H9 (cell line): ENCODE results near the gene PIK3R5. TPM values are rescaled to one million over a fixed set of nuclear protein-coding genes. Genes with fewer than 3 reads are reported as not detected.

Experiments used
- DNase-seq: peaks from one replicate; pipeline ENCODE4 v3.0.0-alpha.2; 2017
- H2AFZ ChIP-seq: one replicate; pipeline ENCODE4 v1.6.1; 2013; ENCODE audit warnings: mild to moderate bottlenecking, low read length, control low read depth, moderate library complexity
- H2AK5ac ChIP-seq: 2 replicates; pipeline ENCODE4 v1.6.1; 2013; ENCODE audit warnings: low read length, control low read depth, mixed read lengths; ENCODE audit not compliant: insufficient read length
- H2BK120ac ChIP-seq: one replicate; pipeline ENCODE4 v1.6.1; 2013; ENCODE audit warnings: low read depth, mild to moderate bottlenecking, low read length, control low read depth, inconsistent platforms; ENCODE audit not compliant: poor library complexity, severe bottlenecking
- H2BK12ac ChIP-seq: 2 replicates; pipeline ENCODE4 v1.6.1; 2013; ENCODE audit warnings: low read length, control low read depth, mixed read lengths, low read depth; ENCODE audit not compliant: insufficient read length
- H2BK15ac ChIP-seq: 2 replicates; pipeline ENCODE4 v1.6.1; 2013; ENCODE audit warnings: low read depth, low read length, control low read depth
- H2BK20ac ChIP-seq: one replicate; pipeline ENCODE4 v1.6.1; 2013; ENCODE audit warnings: low read depth, mild to moderate bottlenecking, low read length, control low read depth, inconsistent platforms; ENCODE audit not compliant: poor library complexity, severe bottlenecking
- H2BK5ac ChIP-seq: 2 replicates; pipeline ENCODE4 v1.6.1; 2013; ENCODE audit warnings: low read length, control low read depth, mixed read lengths; ENCODE audit not compliant: insufficient read length
- H3K14ac ChIP-seq: 2 replicates; pipeline ENCODE4 v1.6.1; 2013; ENCODE audit warnings: low read length, control low read depth; ENCODE audit not compliant: insufficient read depth
- H3K18ac ChIP-seq: 2 replicates; pipeline ENCODE4 v1.6.1; 2013; ENCODE audit warnings: low read depth, mild to moderate bottlenecking, mixed read lengths, low read length, control low read depth; ENCODE audit not compliant: insufficient read length
- H3K23ac ChIP-seq: 2 replicates; pipeline ENCODE4 v1.6.1; 2013; ENCODE audit warnings: low read length, control low read depth, mixed read lengths, low read depth; ENCODE audit not compliant: insufficient read length
- H3K23me2 ChIP-seq: 2 replicates; pipeline ENCODE4 v1.6.1; 2013; ENCODE audit warnings: low read depth, mild to moderate bottlenecking, mixed read lengths, low read length, control low read depth; ENCODE audit not compliant: insufficient read length, poor library complexity, severe bottlenecking
- H3K27ac ChIP-seq: 2 replicates; pipeline ENCODE4 v1.5.1; 2013; ENCODE audit warnings: low read length, control low read depth, mixed read lengths, low read depth; ENCODE audit not compliant: insufficient read length
- H3K27me3 ChIP-seq: 2 replicates; pipeline ENCODE4 v1.6.1; 2013; ENCODE audit warnings: low read length, control low read depth, inconsistent platforms; ENCODE audit not compliant: insufficient read depth
- H3K4ac ChIP-seq: 2 replicates; pipeline ENCODE4 v1.6.1; 2013; ENCODE audit warnings: low read depth, mild to moderate bottlenecking, control low read depth, inconsistent platforms, low read length, moderate library complexity
- H3K4me1 ChIP-seq: 2 replicates; pipeline ENCODE4 v1.6.1; 2013; ENCODE audit warnings: low read length, control low read depth, inconsistent platforms; ENCODE audit not compliant: insufficient read depth
- H3K4me2 ChIP-seq: 2 replicates; pipeline ENCODE4 v1.6.1; 2013; ENCODE audit warnings: low read length, control low read depth, mixed read lengths; ENCODE audit not compliant: insufficient read length, insufficient read depth
- H3K56ac ChIP-seq: 2 replicates; pipeline ENCODE4 v1.6.1; 2013; ENCODE audit warnings: low read depth, mild to moderate bottlenecking, mixed read lengths, low read length, control low read depth; ENCODE audit not compliant: insufficient read length
- H3K79me1 ChIP-seq: 2 replicates; pipeline ENCODE4 v1.6.1; 2013; ENCODE audit warnings: low read depth, mild to moderate bottlenecking, moderate library complexity, low read length, control low read depth, inconsistent platforms; ENCODE audit not compliant: insufficient read depth, poor library complexity, severe bottlenecking
- H3K79me2 ChIP-seq: 2 replicates; pipeline ENCODE4 v1.6.1; 2013; ENCODE audit warnings: low read length, control low read depth, inconsistent platforms; ENCODE audit not compliant: insufficient read depth
- H3K9ac ChIP-seq: 2 replicates; pipeline ENCODE4 v1.6.1; 2013; ENCODE audit warnings: low read length, control low read depth, mixed read lengths; ENCODE audit not compliant: insufficient read length; ENCODE audit errors: extremely low read depth
- H3K9me3 ChIP-seq: one replicate; pipeline ENCODE4 v1.6.1; 2013; ENCODE audit warnings: low read depth, low read length, inconsistent platforms; ENCODE audit not compliant: control insufficient read depth
- H3T11ph ChIP-seq: one replicate; pipeline ENCODE4 v1.6.1; 2013; ENCODE audit warnings: mild to moderate bottlenecking, low read length, control low read depth, inconsistent platforms
- H4K20me1 ChIP-seq: one replicate; pipeline ENCODE4 v1.6.1; 2013; ENCODE audit not compliant: control insufficient read depth, insufficient read length, insufficient read depth
- H4K5ac ChIP-seq: 2 replicates; pipeline ENCODE4 v1.6.1; 2013; ENCODE audit warnings: low read depth, mild to moderate bottlenecking, mixed read lengths, low read length, control low read depth; ENCODE audit not compliant: insufficient read length
- H4K8ac ChIP-seq: replicated peaks from 2 replicates; pipeline ENCODE4 v1.6.1; 2013; ENCODE audit warnings: low read length, control low read depth, mixed read lengths, low read depth; ENCODE audit not compliant: insufficient read length
- H4K91ac ChIP-seq: 2 replicates; pipeline ENCODE4 v1.6.1; 2013; ENCODE audit warnings: low read depth, mild to moderate bottlenecking, moderate library complexity, mixed read lengths, low read length, control low read depth; ENCODE audit not compliant: insufficient read length
- H3K27ac Mint-ChIP-seq, 3 experiments: 2 replicates in 2 of 3; 3 replicates in 1 of 3; pipeline ENCODE4 v1.8.0; 2020 to 2021; ENCODE audit warnings: mixed read lengths in 3 of 3, mild to moderate bottlenecking in 1 of 3, moderate library complexity in 1 of 3
- H3K27me3 Mint-ChIP-seq: 2 replicates; pipeline ENCODE4 v1.8.0; 2021; ENCODE audit warnings: low read depth, mild to moderate bottlenecking, moderate library complexity, mixed read lengths
- H3K36me3 Mint-ChIP-seq, 3 experiments: 2 replicates in 2 of 3; 3 replicates in 1 of 3; pipeline ENCODE4 v1.8.0; 2020 to 2021; ENCODE audit warnings: low read depth in 3 of 3, mixed read lengths in 3 of 3; ENCODE audit not compliant: insufficient read depth in 1 of 3
- H3K4me1 Mint-ChIP-seq, 2 experiments: 2 replicates each; pipeline ENCODE4 v1.8.0; 2020; ENCODE audit warnings: mixed read lengths in 2 of 2
- H3K4me3 Mint-ChIP-seq, 2 experiments: 2 replicates in 1 of 2; 3 replicates in 1 of 2; pipeline ENCODE4 v1.8.0; 2020 to 2021; ENCODE audit warnings: mild to moderate bottlenecking in 2 of 2, mixed read lengths in 2 of 2, moderate library complexity in 1 of 2
- H3K9me3 Mint-ChIP-seq, 2 experiments: 2 replicates in 1 of 2; 3 replicates in 1 of 2; pipeline ENCODE4 v1.8.0; 2020; ENCODE audit warnings: mild to moderate bottlenecking in 2 of 2, mixed read lengths in 2 of 2, moderate library complexity in 1 of 2
- CTCF ChIP-seq: fragments of 200-600 bp; sonication (generic); conservative IDR thresholded peaks from 3 replicates; pipeline ENCODE4 v1.8.0; 2021; ENCODE audit warnings: antibody characterized with exemption, mild to moderate bottlenecking
- WGBS: extraction: QIAGEN DNeasy Blood & Tissue Kit; methylation state at CpG from one replicate; pipeline ENCODE4 v1.1.7; 2013; ENCODE audit warnings: missing lambda C conversion rate, low lambda C conversion rate, mixed read lengths; ENCODE audit not compliant: insufficient read length; ENCODE audit errors: extremely low coverage; 5-methylcytosine and 5-hydroxymethylcytosine counted together
- total RNA-seq: library from RNA; stranded (reverse); gene quantifications from 2 replicates; pipeline ENCODE4 v1.2.1, GENCODE V29; 2021

Gene PIK3R5
- total RNA-seq, 1 experiment from 2014 or later = 1.4 TPM

GRCh38 chr17:9007052-9007714, 41.7 kb upstream of the PIK3R5 start:
- H3K4me3 Mint-ChIP-seq = no peak overlapping the region
- H3K4me2 ChIP-seq = no peak overlapping the region
- H2BK12ac ChIP-seq = no peak overlapping the region
- H2AFZ ChIP-seq = no peak overlapping the region
- no peak overlapping the region for H3K56ac ChIP-seq
- H2BK20ac ChIP-seq = no peak overlapping the region
- H2BK5ac ChIP-seq = no peak overlapping the region
- H3K9ac ChIP-seq = no peak overlapping the region
- no peaks in the 10 kb centered on the region for H3K4me1 ChIP-seq
- no peak overlapping the region for H3K23ac ChIP-seq
- peaks cover 4 to 11% of the 10 kb centered on the region in 2 experiments; a peak in 4 of 5 replicates for H3K9me3 Mint-ChIP-seq
- no peaks in the 10 kb centered on the region for H3K79me1 ChIP-seq
- H4K8ac ChIP-seq = no peak overlapping the region
- H3T11ph ChIP-seq = no peak overlapping the region
- H3K4ac ChIP-seq = no peak overlapping the region
- no peak overlapping the region for H3K14ac ChIP-seq
- peaks cover 94% of the 10 kb centered on the region for H3K27me3 Mint-ChIP-seq
- no peak overlapping the region for H3K27ac ChIP-seq
- H4K91ac ChIP-seq = no peak overlapping the region
- no peak overlapping the region for H2BK120ac ChIP-seq
- no peak overlapping the region for H2BK15ac ChIP-seq
- no peaks in the 10 kb centered on the region; a peak in 1 of 7 replicates for H3K36me3 Mint-ChIP-seq
- H3K4me1 Mint-ChIP-seq = peaks cover 14 to 21% of the 10 kb centered on the region in 2 experiments
- no peak overlapping the region for H3K18ac ChIP-seq
- H3K9me3 ChIP-seq = no peaks in the 10 kb centered on the region
- H3K27ac Mint-ChIP-seq = no peak overlapping the region
- no peak for TF ChIP-seq CTCF
- peaks cover 16% of the 10 kb centered on the region for H3K23me2 ChIP-seq
- no peaks in the 10 kb centered on the region for H4K20me1 ChIP-seq
- DNase-seq = no peak
- no peak overlapping the region for H2AK5ac ChIP-seq
- no peaks in the 10 kb centered on the region for H3K79me2 ChIP-seq
- no CpG with 5 or more reads among the region's 2 CpGs for WGBS
- no peak overlapping the region for H4K5ac ChIP-seq
- H3K27me3 ChIP-seq = peaks cover 45% of the 10 kb centered on the region
